Neutrophil (primary cell): Measurements from ENCODE around the gene HOXA10.

ENCODE experiments used
- H3K27ac ChIP-seq: fragments of 200-600 bp; sonication (generic); 2 replicates; pipeline ENCODE4 v1.5.1; 2016; ENCODE audit warnings: mild to moderate bottlenecking, moderate library complexity
- H3K27me3 ChIP-seq: fragments of 200-600 bp; sonication (generic); 2 replicates; pipeline ENCODE4 v1.6.0; 2016; ENCODE audit warnings: mild to moderate bottlenecking
- H3K36me3 ChIP-seq: fragments of 200-600 bp; sonication (generic); 2 replicates; pipeline ENCODE4 v1.5.1; 2017
- H3K4me1 ChIP-seq, 2 experiments: fragments of 200-600 bp in 1 of 2; sonication (generic) in 1 of 2; 1 replicate in 1 of 2; 2 replicates in 1 of 2; pipeline versions ENCODE4 v1.5.1 to v1.6.1; 2013 to 2016; ENCODE audit warnings: low read depth in 1 of 2, low read length in 1 of 2, mild to moderate bottlenecking in 1 of 2, moderate library complexity in 1 of 2; ENCODE audit not compliant: control insufficient read depth in 1 of 2, insufficient read depth in 1 of 2
- H3K4me3 ChIP-seq, 2 experiments: fragments of 200-600 bp in 1 of 2; sonication (generic) in 1 of 2; 1 replicate in 1 of 2; 2 replicates in 1 of 2; pipeline ENCODE4 v1.5.1; 2013 to 2016; ENCODE audit warnings: low read depth in 1 of 2, low read length in 1 of 2, mild to moderate bottlenecking in 1 of 2, moderate library complexity in 1 of 2
- H3K9me3 ChIP-seq: fragments of 200-600 bp; sonication (generic); 2 replicates; pipeline ENCODE4 v1.5.1; 2016
- TF ChIP-seq, protein P1 (sequence below): fragments of 200-600 bp; sonication (generic); IDR thresholded peaks from 2 replicates; pipeline ENCODE4 v1.5.1; 2016; ENCODE audit warnings: antibody characterized with exemption

HOXA10 gene

DNA sequence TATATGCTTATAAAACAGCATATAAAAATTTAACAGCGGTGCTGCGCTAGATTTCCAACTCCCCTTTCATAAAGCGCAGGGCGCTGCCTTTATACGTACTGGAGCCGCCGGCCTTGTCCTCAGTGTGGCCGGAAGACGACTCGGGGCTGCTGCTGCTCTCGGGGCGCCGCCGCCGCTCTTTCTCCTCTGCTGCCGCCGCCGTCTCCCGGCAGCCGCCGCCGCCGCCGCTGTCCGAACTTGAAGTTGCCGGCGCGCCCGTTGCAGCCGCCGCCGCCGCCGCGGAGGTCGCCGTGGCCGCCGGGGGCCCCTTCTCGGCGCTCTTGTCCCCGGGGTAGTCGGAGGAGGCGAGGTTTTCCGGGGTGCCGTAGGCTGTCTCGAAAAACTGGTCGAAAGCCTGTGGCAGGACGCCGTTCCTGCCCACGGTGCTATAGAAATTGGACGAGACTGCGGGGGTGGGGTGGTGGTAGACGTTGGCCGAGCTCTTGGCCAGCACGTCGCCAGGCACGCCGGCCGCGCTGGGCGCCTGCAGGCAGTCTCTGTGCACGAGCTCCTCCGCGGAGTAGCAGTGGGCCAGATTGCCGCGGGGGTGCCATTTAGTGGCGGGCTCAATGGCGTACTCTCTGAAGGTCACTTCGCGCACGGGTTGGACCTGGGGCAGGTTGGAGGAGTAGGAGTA, 10.4 kb upstream of the HOXA10 start:
- peak overlapping the region; percentile 13 to 45 for H3K4me3 ChIP-seq
- no peaks in the 10 kb centered on the region for H3K9me3 ChIP-seq
- no peaks in the 10 kb centered on the region for H3K36me3 ChIP-seq
- H3K27me3 ChIP-seq, result peaks cover 100% of the 10 kb centered on the region
- H3K4me1 ChIP-seq, result peaks cover 46 to 58% of the 10 kb centered on the region in 2 experiments
- TF ChIP-seq, protein P1, sequence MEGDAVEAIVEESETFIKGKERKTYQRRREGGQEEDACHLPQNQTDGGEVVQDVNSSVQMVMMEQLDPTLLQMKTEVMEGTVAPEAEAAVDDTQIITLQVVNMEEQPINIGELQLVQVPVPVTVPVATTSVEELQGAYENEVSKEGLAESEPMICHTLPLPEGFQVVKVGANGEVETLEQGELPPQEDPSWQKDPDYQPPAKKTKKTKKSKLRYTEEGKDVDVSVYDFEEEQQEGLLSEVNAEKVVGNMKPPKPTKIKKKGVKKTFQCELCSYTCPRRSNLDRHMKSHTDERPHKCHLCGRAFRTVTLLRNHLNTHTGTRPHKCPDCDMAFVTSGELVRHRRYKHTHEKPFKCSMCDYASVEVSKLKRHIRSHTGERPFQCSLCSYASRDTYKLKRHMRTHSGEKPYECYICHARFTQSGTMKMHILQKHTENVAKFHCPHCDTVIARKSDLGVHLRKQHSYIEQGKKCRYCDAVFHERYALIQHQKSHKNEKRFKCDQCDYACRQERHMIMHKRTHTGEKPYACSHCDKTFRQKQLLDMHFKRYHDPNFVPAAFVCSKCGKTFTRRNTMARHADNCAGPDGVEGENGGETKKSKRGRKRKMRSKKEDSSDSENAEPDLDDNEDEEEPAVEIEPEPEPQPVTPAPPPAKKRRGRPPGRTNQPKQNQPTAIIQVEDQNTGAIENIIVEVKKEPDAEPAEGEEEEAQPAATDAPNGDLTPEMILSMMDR, result no peak
- H3K27ac ChIP-seq, result no peak overlapping the region

DNA sequence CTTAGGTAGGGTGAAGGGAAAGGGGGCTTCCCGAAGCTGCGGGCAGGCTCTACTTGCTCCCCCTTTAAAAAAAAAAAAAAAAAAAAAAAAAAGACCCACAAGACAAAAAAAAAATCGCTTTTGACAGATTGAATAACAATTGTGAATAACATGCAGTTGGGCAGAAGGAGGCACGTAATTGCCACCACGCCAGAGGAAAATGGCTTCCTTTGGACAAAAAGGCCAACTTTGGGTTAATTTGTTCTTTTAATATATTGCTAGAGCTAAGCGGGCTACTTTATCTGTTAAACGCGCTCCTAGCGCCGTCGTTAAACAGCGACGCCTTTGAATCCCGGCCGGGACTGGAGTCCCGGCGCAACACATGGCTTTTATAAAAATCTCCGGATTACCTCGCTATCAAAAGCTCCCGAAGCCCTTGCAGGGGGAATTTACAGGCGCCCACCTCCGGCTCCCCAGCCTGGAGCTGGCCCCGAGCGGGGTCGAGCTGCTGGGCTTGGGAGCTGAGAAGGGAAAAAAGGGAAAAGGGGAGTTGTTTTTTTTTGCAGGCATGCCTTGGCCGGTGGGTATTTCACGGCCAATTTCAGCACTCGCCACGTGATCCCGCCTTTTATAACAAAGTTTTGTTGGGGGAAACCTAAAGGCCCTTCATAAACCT, 9.7 kb upstream of the HOXA10 start:
- Histone ChIP-seq H3K36me3 (no peaks in the 10 kb centered on the region), H3K4me1 (peaks cover 42 to 54% of the 10 kb centered on the region in 2 experiments), H3K27ac (no peak overlapping the region), H3K9me3 (no peaks in the 10 kb centered on the region), H3K4me3 (peak overlapping the region in 1 of 2 experiments; percentile 45), H3K27me3 (peaks cover 100% of the 10 kb centered on the region)
- TF ChIP-seq, protein P1, result no peak

DNA sequence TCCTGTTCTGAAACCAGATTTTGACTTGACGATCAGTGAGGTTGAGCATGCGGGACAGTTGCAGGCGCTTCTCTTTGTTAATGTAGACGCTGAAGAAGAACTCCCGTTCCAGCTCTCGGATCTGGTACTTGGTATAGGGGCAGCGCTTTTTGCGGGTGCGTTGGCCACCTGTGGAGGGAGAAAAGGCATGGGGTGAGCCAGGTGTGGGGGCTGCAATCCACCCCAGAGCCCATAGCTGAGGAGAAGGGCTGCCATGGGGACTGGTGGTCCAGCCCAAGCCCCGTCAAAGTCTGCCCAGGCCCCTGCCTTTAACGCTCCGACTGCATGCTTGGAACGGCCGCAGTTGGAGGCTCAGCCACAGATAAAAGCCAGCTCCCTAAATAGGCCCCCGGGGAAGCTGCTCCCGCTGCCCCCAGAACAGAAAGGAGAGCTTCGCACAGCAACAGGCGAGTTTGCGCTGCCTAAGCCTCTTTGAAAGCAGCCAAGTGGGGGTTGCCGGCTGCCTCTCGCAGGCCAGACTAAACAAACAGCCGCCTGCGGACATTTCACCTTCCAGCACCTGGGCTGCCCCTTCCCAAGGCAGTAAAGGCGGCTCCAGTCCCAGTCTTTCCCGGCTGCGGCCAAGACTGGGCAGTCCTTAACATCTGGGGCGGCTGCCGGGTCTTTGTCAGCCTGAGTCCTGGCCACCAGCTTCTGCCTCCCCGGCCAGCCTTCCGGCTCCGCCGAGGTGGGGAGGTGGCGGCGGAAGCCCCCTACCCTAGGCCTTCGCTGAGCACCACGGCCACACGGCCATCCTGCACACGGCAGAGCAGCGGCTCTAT, 9.0 kb upstream of the HOXA10 start:
- H3K4me1 ChIP-seq, result peaks cover 35 to 46% of the 10 kb centered on the region in 2 experiments
- TF ChIP-seq, protein P1, result no peak
- H3K27me3 ChIP-seq, result peaks cover 100% of the 10 kb centered on the region
- H3K9me3 ChIP-seq, result no peaks in the 10 kb centered on the region
- H3K36me3 ChIP-seq, result no peaks in the 10 kb centered on the region
- H3K4me3 ChIP-seq, result no peak overlapping the region
- H3K27ac ChIP-seq, result no peak overlapping the region

DNA sequence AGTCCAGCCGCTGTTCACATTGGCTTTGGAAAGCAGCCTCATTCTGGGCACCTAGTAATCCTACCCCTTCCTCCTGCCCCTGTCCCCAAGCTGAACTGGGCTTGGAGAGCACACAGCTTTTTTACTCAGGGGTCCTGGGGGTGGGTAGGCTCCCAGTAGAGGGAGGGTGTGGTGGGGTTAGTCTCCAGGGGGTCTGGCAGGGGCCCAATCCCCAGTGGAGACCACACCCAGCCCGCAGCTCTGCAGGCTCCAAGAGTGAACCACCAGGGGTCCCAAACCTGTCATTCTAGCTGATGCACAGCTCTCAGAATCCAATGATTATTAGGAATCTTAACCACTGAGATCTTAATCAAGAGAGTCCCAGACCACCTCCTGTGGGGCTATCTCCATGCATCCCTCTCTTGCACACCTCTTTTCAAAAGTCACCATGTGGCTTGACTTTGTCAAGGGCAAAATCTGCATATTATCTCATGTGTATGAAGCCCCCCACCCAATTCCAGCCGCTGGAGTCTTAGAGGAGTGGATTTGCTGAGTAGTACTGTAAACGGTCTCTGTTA, 8.2 kb upstream of the HOXA10 start:
- Histone ChIP-seq H3K27ac (no peak overlapping the region), H3K27me3 (peaks cover 100% of the 10 kb centered on the region)

DNA sequence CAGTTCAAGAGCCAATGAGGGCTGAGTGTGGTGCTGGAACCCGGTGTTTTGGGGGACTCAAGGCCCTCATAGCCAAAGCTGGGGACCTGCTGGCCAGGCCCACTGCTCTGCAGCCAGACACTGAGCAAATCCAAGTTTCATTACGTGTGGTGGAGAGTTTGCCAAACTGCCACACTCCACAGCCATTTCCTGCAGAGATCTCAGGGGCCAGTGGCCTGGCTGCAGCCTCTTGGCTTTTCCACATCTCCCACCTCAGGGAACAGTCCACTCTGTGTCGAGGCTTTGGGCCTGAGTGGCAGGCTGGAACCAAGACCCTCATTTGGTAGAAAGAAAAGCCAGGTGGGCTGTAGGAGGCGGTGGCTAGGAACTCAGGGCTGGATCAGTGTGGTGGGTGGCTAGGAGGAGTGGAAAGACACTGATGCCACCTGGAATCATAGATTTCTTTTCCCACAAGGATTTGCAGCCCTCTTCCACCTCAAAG, 7.7 kb upstream of the HOXA10 start:
- Histone ChIP-seq H3K27ac (no peak overlapping the region), H3K4me3 (no peak overlapping the region), H3K9me3 (no peaks in the 10 kb centered on the region), H3K36me3 (no peaks in the 10 kb centered on the region), H3K4me1 (peaks cover 31 to 42% of the 10 kb centered on the region in 2 experiments), H3K27me3 (peaks cover 100% of the 10 kb centered on the region)
- TF ChIP-seq, protein P1, result no peak

More for the DNA sequence above, 8.2 kb upstream of the HOXA10 start:
- TF ChIP-seq, protein P1, result no peak
- Histone ChIP-seq H3K4me1 (peaks cover 31 to 42% of the 10 kb centered on the region in 2 experiments), H3K36me3 (no peaks in the 10 kb centered on the region), H3K9me3 (no peaks in the 10 kb centered on the region), H3K4me3 (no peak overlapping the region)
